ENCODE measurements around the gene CDK14. TPM values are rescaled to one million over a fixed set of nuclear protein-coding genes. Genes with fewer than 3 reads are reported as not detected.
A peak's percentile ranks its signal among the peaks of the same experiment; 100 is the strongest.

The CDK14 gene
- total and polyA plus RNA-seq, 11 donors, result 2.9 to 37.7 (median 21.3) TPM

GRCh38 chr7:90723866-90724265 is 127.7 kb downstream of the CDK14 start:
- intact Hi-C loops (cut with DNase I), result no loop called here
- no peak overlapping the region for H3K27ac ChIP-seq
- no peak for TF ChIP-seq POLR2A (IDR thresholded peaks at IDR 0.05)
- TF ChIP-seq CTCF (IDR thresholded peaks at IDR 0.05), result no peak
- H3K9me3 ChIP-seq, result no peaks in the 10 kb centered on the region
- no peaks in the 10 kb centered on the region for H3K27me3 ChIP-seq
- H3K4me1 ChIP-seq, result peaks cover 0 to 52% (median 28%) of the 10 kb centered on the region in 12 donors
- no peak for ATAC-seq
- no peaks in the 10 kb centered on the region for H3K36me3 ChIP-seq
- no peak overlapping the region for H3K4me3 ChIP-seq
- no peak for DNase-seq

GRCh38 chr7:90726120-90726519 is 130.0 kb downstream of the CDK14 start:
- intact Hi-C loops (cut with DNase I), result no loop called here
- DNase-seq (no peak), ATAC-seq (no peak)
- TF ChIP-seq POLR2A (IDR thresholded peaks at IDR 0.05) (no peak), CTCF (IDR thresholded peaks at IDR 0.05) (no peak)
- 40 to 57% (median 47%) methylated on average over 2 of the region's 2 CpGs for WGBS, 4 donors
- peaks cover 0 to 40% (median 22%) of the 10 kb centered on the region in 12 donors for H3K4me1 ChIP-seq
- no peaks in the 10 kb centered on the region for H3K36me3 ChIP-seq
- H3K4me3 ChIP-seq, result no peak overlapping the region
- peak overlapping the region in 9 of 12 donors; percentile 3 to 50 (median 25) for H3K27ac ChIP-seq
- H3K9me3 ChIP-seq, result peaks cover 0 to 9% (median 0%) of the 10 kb centered on the region in 12 donors
- H3K27me3 ChIP-seq, result no peaks in the 10 kb centered on the region

DNA sequence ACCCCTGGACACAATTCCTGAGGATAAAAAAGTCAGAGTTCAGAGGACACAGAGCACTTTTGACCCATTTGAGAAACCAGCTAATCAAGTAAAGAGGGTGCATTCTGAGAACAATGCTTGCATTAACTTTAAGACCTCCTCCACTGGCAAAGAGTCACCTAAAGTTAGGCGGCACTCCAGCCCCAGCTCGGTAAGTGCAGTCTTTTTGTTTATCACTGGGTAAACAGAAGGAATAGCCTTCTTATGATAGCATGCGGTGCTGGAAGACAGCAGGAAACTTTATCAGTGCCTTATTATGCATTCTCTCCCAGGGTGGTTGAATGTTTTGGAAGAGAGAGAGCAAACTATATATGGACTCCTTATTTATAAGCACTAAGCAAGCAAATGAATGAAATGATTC is 130.5 kb downstream of the CDK14 start:
- no peak for TF ChIP-seq POLR2A (IDR thresholded peaks at IDR 0.05)
- no peak for TF ChIP-seq CTCF (IDR thresholded peaks at IDR 0.05)
- peak; percentile 77 to 87 (median 82) for ATAC-seq
- peak overlapping the region in 8 of 12 donors; percentile 3 to 50 (median 26) for H3K27ac ChIP-seq
- H3K4me3 ChIP-seq, result peak overlapping the region in 1 of 12 donors; percentile 9
- intact Hi-C loops (cut with DNase I), result no loop called here
- WGBS, 4 donors, result 7 to 26% (median 18%) methylated on average over 3 of the region's 3 CpGs
- H3K4me1 ChIP-seq, result peaks cover 0 to 35% (median 18%) of the 10 kb centered on the region in 12 donors
- no peaks in the 10 kb centered on the region for H3K36me3 ChIP-seq
- peak in 1 of 5 donors; percentile 26 for DNase-seq
- H3K9me3 ChIP-seq, result peaks cover 0 to 10% (median 0%) of the 10 kb centered on the region in 12 donors
- no peaks in the 10 kb centered on the region for H3K27me3 ChIP-seq

DNA sequence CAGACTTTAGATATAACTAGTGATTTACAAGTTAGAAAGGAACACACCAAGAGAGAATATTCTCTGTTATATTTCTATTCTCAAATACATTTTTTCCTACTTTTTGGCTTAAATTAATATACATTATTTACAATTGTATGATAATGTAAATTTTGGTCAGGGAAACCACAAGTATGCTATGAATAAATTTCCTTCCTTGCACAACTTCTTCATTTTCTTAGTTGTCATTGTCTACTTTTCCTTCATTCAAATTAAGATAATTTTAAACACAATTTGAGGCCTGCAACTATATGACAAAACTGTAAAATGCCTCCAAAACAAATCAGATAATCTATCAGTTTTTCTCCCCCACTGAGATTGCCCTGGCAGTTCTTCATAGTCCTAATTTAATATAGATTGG is 131.3 kb downstream of the CDK14 start:
- DNase-seq (no peak), ATAC-seq (no peak)
- Histone ChIP-seq H3K27me3 (no peaks in the 10 kb centered on the region), H3K9me3 (peaks cover 0 to 18% (median 0%) of the 10 kb centered on the region in 12 donors), H3K36me3 (no peaks in the 10 kb centered on the region), H3K27ac (peak overlapping the region in 7 of 12 donors; percentile 22 to 50 (median 34)), H3K4me3 (no peak overlapping the region), H3K4me1 (peaks cover 0 to 31% (median 17%) of the 10 kb centered on the region in 12 donors)
- TF ChIP-seq CTCF (IDR thresholded peaks at IDR 0.05) (no peak), POLR2A (IDR thresholded peaks at IDR 0.05) (no peak)
- intact Hi-C loops (cut with DNase I), result no loop called here

Data from heart left ventricle (tissue), 16 donors.